OCI-M1 (cell line): ENCODE data around the gene MED25.

Source experiments
- DNase-seq: peaks from one replicate; lab custom pipeline; 2025; lab: John Stamatoyannopoulos, UW

Gene MED25

GRCh38 chr19:49873834-49874233 is 55.7 kb downstream of the MED25 start:
- no peak for DNase-seq

DNA sequence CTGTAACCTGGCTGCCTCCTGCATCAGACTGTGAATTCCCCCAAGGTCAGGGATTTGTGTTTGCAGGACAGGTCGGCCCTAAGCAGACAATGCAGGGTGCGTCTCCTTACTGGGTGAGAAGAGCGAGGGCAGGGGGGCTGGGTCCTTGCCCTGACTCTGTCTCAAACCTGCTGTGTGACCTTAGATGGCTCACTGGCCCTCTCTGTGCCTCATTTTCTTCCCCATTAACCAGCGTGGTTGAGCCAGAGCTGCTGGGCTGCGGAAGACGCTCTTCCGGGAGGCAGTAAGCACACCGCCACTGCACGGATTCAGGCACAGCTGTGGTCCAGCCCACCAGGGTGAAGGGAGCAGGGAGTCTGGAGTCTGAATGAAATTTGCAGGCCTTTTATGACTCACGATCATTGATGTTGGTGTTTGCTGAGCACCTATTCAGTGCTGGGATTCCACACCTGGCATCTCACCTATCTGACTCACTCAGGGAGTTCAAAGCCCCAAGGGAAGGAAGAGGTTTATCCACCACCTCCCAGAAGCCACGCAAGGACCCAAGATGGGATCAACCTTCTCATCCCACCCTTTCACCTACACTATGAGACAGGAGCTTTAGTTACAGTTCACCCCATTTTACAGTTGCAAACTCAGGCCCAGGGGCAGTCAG is 56.5 kb downstream of the MED25 start:
- no peak for DNase-seq

- no peak for DNase-seq
These were observed 57.1 kb downstream of the MED25 start for GRCh38 chr19:49875177-49875576.

DNA sequence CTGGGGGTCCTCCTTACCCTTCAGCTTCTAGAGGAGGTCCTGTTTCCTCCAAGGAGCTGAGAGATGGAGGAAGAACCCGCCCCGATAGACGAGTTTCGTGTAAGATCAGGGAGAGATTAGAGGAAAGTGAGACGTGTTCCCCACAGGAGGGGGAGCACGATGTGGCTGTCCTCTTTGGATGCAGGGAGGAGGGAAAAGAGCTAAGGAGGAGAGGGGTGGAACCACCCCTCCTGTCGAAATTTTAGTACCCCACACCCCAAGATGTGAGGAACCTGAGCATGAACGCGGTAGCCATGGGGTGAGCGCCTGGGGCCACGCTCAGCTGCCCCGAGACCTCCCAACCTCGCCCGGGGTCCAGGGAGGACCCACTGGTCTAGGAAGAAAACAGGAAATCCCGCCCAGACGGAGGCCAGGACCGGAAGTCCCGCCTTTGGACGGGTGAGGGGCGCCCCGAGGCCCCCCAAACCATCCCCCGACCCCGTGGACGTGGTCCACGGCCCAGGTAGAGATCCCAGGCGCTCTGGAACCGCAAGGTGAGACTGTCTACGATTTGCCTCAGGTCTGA is 57.9 kb downstream of the MED25 start:
- peak; percentile 78 for DNase-seq

DNA sequence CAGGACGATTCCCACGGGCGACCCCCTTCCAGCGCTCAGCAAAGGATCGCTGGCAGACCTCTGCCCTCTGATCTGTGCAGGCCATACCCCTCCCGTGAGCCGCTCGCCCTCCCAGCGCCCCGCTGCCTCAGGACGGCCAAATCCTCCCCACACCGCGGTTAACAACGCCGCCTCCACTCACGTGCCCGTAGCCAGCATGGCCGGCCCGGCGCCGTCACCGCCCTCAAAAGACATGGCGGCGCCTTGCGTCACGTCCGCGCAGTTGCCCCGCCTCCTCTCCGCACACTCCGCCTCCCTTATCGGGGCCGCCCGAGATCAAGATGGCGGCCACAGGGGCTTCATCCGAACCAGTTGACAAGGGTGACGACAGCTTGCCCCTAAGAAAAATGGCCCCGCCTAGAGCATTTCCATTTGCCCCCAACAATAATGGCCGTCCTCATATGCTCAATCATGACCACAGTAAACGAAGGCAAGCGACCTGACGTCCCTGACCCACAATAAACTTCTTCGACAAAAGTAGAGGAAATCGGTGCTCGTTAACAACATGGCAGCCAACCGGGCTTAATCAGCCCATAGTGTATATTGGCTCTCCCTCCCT is 58.4 kb downstream of the MED25 start:
- peak; percentile 99 for DNase-seq

DNA sequence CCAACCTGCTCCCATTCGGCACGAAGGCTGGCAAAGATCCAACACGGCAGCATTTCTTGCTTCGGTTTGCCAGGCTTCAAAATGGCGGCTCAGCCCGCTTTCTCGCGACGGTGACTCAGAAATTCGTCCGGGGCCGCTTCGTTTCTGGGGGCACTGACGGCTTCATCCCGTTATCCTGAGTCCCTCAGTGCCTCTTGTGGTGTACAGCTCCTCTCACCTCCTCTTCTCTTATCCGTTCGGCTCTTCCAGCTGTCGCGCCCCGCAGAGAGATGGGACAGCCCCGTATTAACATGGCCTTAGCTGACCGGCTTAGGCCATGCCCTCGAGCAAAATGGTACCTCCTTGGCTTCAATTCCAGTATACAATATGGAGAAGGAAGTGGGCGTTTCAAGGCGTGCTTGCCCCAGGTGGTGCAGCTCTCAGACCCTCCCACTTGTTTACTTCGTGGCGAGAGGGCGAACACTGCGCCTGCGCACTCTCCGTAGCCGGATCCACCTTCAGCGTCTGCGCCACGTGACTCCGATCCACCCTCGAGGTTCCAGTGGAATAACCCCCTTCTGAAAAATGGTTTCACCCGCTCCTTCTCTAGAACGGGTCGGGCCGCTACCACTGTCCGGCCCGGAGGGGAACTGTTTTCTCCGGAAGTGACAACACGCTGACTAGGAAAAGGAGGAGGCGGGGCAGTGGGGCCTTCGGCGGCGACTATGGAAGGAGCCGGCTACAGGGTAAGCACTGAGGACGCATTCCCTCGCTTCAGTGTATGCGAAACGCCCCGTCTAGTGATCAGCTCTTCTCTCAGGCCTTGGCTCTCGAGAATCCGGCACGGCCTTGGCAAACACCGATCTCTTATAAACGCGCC is 59.2 kb downstream of the MED25 start, which contains the start of the genes AKT1S1 and TBC1D17:
AKT1S1 (minus strand) TSS at position 336 of the 859 bp plus-strand sequence. CDS start 4,060 bp downstream, outside the sequence.
TBC1D17 (plus strand) TSS at position 683 of the 859 bp plus-strand sequence; CDS start at position 705, 22 bp downstream.
- peak; percentile 100 for DNase-seq

- DNase-seq: peak; percentile 99
These were observed 60.0 kb downstream of the MED25 start for GRCh38 chr19:49877879-49878743.

GRCh38 chr19:49878744-49879070 is 60.6 kb downstream of the MED25 start:
- DNase-seq: no peak

GRCh38 chr19:49879243-49879963 is 61.3 kb downstream of the MED25 start:
- DNase-seq: no peak

GRCh38 chr19:49880162-49880869 is 62.2 kb downstream of the MED25 start:
- DNase-seq: no peak

GRCh38 chr19:49881186-49881585 is 63.1 kb downstream of the MED25 start:
- DNase-seq: no peak

- no peak for DNase-seq
These were observed 63.7 kb downstream of the MED25 start for GRCh38 chr19:49881672-49882394.

GRCh38 chr19:49882643-49883042 is 64.6 kb downstream of the MED25 start:
- no peak for DNase-seq

- DNase-seq: no peak
These were observed 65.0 kb downstream of the MED25 start for GRCh38 chr19:49883094-49883493.

GRCh38 chr19:49884109-49884508 is 66.0 kb downstream of the MED25 start:
- no peak for DNase-seq

DNA sequence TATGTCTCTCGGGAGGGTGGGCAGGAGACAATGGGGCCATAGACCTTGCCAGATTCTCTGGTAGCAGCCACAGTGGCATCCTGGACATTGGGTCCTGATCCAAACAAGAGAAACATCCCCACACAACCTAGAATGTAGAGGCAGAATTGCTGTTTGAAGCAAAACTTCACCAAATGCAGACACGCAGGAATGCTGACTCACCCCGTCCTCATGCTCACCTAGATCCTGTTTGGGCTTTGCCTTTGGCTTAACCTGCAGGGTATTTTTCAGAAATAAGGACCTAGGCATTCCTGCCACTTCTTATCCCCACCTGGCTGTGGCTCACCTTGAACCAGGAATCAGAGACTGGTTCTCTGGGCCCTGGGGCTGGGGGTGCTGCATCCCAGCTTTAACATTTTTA is 66.7 kb downstream of the MED25 start:
- no peak for DNase-seq
